ENCODE data around the gene PLEKHA8.

Gene PLEKHA8

GRCh38 chr7:30040938-30041337 lies 12.7 kb downstream of the PLEKHA8 start:
- TF ChIP-seq CTCF (IDR thresholded peaks at IDR 0.05; ENCODE audit: insufficient read depth, low read depth, low read length, missing control alignments), result no peak
- H3K4me3 ChIP-seq (ENCODE audit: low read length), result no peak overlapping the region
- no peak for DNase-seq (ENCODE audit: low read depth)

- H3K4me3 ChIP-seq (ENCODE audit: low read length), result no peak overlapping the region
- DNase-seq (ENCODE audit: low read depth), result no peak
- TF ChIP-seq CTCF (IDR thresholded peaks at IDR 0.05; ENCODE audit: insufficient read depth, low read depth, low read length, missing control alignments), result no peak
Measured at GRCh38 chr7:30041526-30042269, 13.5 kb downstream of the PLEKHA8 start.

- no peak for TF ChIP-seq CTCF (IDR thresholded peaks at IDR 0.05; ENCODE audit: insufficient read depth, low read depth, low read length, missing control alignments)
- no peak overlapping the region for H3K4me3 ChIP-seq (ENCODE audit: low read length)
- DNase-seq (ENCODE audit: low read depth), result no peak
Measured at GRCh38 chr7:30046127-30046770, 18.0 kb downstream of the PLEKHA8 start.

DNA sequence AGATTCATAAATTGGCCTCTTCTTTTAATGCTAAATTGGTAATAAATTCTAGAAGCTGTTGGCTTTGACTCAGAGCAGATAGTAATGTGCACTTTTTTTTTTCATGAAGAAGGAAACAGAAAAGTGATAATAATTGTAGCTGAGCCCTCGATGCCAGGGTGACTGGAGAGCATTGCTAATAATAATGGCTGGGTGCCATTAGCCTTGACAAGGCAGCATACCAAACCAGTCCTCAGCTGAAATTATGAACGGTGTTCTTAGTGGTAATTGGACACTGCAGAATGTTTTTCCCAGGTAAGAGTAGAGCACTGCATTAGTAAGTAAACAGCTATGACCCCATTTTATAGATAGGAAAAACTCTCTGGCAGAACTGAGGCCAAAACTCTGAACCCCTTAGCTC lies 18.9 kb downstream of the PLEKHA8 start:
- DNase-seq (ENCODE audit: low read depth), result no peak
- no peak for TF ChIP-seq CTCF (IDR thresholded peaks at IDR 0.05; ENCODE audit: insufficient read depth, low read depth, low read length, missing control alignments)
- no peak overlapping the region for H3K4me3 ChIP-seq (ENCODE audit: low read length)

GRCh38 chr7:30048582-30048981 lies 20.4 kb downstream of the PLEKHA8 start:
- no peak for DNase-seq (ENCODE audit: low read depth)
- no peak for TF ChIP-seq CTCF (IDR thresholded peaks at IDR 0.05; ENCODE audit: insufficient read depth, low read depth, low read length, missing control alignments)
- no peak overlapping the region for H3K4me3 ChIP-seq (ENCODE audit: low read length)

- no peak for DNase-seq (ENCODE audit: low read depth)
- no peak for TF ChIP-seq CTCF (IDR thresholded peaks at IDR 0.05; ENCODE audit: insufficient read depth, low read depth, low read length, missing control alignments)
- H3K4me3 ChIP-seq (ENCODE audit: low read length), result no peak overlapping the region
Measured at GRCh38 chr7:30049173-30049572, 21.0 kb downstream of the PLEKHA8 start.

All from epithelial cell of esophagus (primary cell).